ENCODE results near the gene PIP5K1B.

PIP5K1B gene

GRCh38 chr9:68738358-68738757 is 33.3 kb downstream of the PIP5K1B start:
- no peak for DNase-seq (ENCODE audit: low read depth in 2 of 2)

DNA sequence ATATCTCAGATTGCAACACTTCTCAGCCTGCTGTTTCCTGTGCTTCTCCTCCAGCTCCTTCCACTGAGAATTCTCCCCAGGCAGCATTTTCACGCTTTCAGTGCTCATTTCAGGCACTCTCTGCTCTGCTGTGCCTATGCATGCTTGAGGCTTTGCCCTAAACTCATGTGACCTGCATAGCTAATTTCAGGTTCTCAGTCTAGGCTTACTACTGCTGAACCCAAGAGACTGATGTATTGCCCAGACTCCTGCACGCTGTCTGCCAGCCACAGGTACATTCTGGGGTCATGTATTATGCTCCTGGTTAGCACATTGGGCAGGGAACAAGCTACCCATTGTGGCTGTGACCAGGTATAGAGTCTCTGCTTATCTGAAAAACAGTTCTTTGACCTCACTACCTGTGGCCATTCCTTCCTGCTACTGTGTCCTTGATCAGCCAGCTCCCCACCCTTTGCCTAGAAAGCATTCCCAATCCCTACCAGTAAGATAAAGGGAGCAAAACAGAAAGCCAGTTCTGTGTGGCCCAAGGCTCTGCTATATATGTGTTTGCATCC is 34.7 kb downstream of the PIP5K1B start:
- no peak for DNase-seq (ENCODE audit: low read depth in 2 of 2)

DNA sequence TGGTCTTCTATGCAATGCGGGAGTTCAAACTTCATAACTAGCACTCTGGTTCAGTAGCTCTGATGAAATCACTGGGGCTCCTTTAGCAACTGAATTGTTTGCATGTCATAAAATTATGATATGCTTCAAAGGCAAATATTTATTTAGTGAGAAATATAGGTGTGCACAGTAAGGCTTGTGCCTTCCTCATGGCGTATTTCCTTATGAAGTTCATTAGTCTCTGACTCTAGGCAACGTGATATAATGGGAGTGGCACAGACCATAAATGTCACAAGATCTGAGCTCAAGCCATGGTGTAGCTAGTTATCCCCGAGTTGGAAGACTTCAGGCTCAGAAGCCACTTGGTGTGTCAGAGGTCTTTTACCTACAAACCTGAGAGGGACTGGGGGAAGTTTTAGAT is 35.5 kb downstream of the PIP5K1B start:
- no peak for DNase-seq (ENCODE audit: low read depth in 2 of 2)

GRCh38 chr9:68741234-68741633 is 36.2 kb downstream of the PIP5K1B start:
- DNase-seq (ENCODE audit: low read depth in 2 of 2) = no peak

- DNase-seq (ENCODE audit: low read depth in 2 of 2) = no peak
Measured at GRCh38 chr9:68741704-68742332, 36.8 kb downstream of the PIP5K1B start.

DNA sequence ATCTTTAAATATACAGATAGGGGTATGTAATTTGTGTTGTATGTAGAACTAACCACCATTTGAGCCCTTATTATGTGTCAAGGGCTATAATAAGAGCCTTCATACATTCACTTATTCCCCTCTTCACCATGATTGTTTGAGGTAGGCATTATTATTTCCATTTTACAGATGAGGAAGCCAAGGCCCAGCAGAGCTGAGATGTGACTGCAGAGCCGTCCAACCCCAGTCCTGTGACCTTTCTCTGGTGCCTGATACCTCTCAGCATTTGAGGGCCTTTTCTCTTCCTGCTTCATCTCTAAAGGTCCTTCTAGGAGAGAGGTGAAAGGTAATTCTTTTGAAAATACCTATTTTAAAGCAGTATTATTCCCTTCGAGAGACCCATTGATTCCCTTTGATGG is 37.3 kb downstream of the PIP5K1B start:
- no peak for DNase-seq (ENCODE audit: low read depth in 2 of 2)

DNA sequence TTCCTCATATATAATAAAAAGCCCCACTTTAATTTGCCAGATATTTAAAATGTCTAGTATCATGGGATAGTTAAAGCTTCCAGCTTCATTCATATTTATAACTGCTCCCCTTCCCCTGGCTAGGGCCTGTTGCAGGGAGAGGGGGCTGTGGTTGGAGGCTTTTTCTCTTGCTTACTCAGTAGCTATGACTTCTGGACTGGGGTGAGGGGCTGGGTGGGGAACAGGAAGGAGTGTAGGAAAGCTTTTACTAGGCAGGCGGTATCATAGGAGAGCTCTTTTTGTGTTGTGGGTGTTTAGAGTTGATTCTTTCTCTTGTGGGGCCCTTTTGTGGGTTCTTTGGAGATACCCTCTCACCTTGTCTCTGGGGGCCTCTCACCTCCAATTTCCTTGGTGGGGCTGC is 39.4 kb downstream of the PIP5K1B start:
- no peak for DNase-seq (ENCODE audit: low read depth in 2 of 2)

- DNase-seq (ENCODE audit: low read depth in 2 of 2) = no peak
Measured at GRCh38 chr9:68746525-68746924, 41.5 kb downstream of the PIP5K1B start.

- no peak for DNase-seq (ENCODE audit: low read depth in 2 of 2)
Measured at GRCh38 chr9:68747043-68747533, 42.0 kb downstream of the PIP5K1B start.

GRCh38 chr9:68749135-68749534 is 44.1 kb downstream of the PIP5K1B start:
- DNase-seq (ENCODE audit: low read depth in 2 of 2) = no peak

DNA sequence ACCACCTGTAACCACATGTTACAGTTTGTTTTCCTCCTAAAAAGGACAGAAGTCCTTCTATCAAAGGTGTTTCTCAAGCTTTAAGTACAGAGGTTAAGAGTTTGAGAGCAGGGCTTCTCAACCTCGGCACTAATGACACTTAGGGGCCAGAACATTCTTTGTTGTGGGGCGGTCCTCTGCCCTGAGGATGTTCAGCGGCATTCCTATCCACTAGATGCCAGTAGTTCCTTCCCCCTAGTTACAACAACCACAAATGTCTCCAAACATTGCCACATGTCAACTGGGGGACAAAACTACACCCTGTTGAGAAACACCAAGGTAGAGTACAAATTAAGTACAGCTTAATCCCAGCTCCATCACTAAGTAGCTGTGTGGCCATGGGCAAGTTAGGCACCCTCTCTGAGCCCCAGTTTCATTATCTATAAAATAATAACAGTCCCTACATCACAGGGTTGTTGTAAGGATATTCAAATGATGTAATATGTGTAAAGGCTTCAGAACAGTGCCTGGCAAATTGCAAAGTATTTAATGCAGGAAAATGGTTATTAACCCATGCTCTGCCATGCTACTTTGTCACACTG is 44.6 kb downstream of the PIP5K1B start:
- no peak for DNase-seq (ENCODE audit: low read depth in 2 of 2)

- no peak for DNase-seq (ENCODE audit: low read depth in 2 of 2)
Measured at GRCh38 chr9:68750255-68750654, 45.2 kb downstream of the PIP5K1B start.

GRCh38 chr9:68750786-68751185 is 45.7 kb downstream of the PIP5K1B start:
- no peak for DNase-seq (ENCODE audit: low read depth in 2 of 2)

DNA sequence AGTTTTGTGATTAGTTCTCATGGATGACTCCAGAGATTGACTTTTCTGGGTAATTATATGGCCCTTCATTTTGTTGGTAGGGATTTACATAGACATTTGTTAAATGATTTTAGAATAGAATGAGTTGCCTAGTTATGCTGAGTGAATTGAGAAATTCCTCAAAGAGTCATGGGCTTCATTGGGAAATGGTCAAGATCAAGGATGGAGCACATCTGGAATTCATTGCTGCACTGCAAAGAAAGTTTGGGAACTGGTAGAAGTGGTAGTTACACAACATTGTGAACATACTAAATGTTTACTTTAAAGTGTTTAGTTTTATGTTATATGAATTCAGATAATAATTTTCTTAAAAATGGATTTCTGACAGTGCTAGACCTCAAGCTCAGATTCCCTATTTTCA is 46.5 kb downstream of the PIP5K1B start:
- no peak for DNase-seq (ENCODE audit: low read depth in 2 of 2)

DNA sequence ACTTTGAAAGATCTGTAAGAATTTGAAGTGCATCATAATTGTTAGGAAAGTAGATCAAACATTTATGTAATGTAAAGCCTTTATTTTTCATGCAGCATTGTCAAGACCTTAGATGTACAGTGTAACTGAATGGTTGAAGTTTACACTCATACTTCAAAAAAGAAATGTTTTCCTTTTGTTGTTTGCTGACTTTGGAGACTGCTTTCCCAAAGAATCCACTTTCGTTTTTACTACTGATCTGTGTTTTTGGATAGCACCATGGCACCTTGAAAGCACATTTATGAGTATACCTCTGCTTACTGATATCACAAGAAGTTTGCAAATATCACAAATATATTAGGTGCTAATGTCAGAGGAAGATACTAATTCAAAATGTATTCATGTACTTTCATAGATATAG is 50.0 kb downstream of the PIP5K1B start:
- no peak for DNase-seq (ENCODE audit: low read depth in 2 of 2)

DNA sequence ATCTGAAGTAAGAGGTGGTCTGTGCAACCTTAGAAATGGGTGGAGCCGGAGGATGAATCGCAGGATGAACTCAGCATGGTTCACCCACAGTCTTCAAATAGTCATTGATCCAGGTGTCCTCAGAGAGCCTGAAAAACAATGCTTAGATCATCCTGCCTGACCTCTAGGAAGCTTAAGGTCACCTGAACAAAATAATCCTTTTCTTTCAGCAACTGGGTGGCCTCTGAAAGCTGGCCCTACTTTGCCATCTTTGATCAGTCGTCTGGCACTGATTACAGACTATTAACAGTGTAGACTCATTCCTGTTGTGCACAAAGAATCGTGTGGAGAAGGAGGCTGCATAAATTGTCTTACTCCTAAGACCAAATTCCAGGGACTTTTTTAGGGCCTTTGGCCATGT is 50.7 kb downstream of the PIP5K1B start:
- no peak for DNase-seq (ENCODE audit: low read depth in 2 of 2)

- no peak for DNase-seq (ENCODE audit: low read depth in 2 of 2)
Measured at GRCh38 chr9:68759981-68760673, 55.1 kb downstream of the PIP5K1B start.

DNA sequence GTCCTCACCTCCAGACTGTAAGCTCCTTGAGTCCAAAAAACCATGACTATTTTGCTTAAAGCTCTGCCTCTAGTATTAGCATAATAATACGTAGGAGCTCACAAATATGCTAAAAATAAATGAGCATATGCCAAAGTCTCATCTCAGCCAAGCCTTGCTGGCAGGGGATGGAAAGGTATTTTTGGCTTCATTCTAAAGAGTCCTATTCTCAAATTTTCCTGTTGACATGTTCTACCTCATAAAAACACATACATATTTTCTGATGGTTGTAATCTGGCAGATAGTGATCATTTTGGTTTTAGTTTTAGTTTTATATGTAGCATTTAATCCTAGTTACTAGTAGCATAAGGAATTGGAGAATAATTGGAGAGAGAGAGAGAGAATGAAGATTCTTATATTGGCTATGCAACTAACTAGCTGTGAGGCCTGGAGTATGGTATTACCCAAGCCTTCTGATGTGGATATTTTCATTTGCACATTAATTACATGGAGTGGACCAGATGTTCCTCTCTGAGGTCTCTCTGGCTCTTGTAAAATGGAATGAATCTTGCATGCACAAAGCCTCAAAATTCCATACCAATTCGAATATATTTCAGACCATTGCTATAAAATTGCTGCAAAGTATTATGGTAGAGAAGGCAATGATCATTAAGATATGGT is 55.8 kb downstream of the PIP5K1B start:
- no peak for DNase-seq (ENCODE audit: low read depth in 2 of 2)

GRCh38 chr9:68762570-68762969 is 57.5 kb downstream of the PIP5K1B start:
- no peak for DNase-seq (ENCODE audit: low read depth in 2 of 2)

DNA sequence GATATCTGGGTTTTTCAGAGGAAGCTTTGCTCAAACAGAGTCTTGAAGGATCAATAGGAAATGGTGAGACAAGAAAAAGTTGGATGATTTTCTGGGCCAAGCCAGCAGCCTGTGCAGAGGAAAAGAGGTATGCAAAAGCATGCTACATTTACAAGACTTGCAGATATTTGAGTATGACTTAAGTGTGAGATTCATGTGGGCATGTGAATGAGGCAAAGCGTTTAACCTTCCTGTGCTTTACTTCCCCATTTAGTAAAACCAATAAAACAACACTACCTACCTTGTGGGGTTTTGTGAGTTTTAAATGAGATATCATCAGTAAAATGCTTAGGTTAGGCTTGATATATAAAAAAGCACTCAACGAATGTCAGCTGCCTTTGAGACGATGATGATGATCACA is 58.1 kb downstream of the PIP5K1B start:
- no peak for DNase-seq (ENCODE audit: low read depth in 2 of 2)

GRCh38 chr9:68768619-68769018 is 63.6 kb downstream of the PIP5K1B start:
- no peak for DNase-seq (ENCODE audit: low read depth in 2 of 2)

DNA sequence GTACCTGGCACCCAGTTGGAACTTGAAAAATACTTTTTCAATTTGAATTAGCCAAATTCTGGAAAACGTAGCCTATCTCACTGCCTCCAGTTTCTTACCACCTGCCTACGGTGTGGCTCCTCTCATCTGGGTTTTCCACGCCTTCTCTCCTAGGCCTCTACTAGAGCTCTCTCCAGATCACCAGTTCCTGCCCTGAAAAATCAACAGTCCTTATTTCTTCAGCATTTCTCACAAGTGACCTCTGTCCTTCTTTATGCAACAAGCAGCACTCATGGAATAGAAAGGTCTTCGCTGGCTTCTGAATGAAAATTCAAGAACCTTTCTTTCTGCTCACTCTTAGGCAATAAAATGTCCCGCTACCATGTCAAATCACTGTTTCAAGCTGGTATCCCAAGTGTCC is 64.8 kb downstream of the PIP5K1B start:
- no peak for DNase-seq (ENCODE audit: low read depth in 2 of 2)
